HepG2 (cell line): ENCODE results near the gene USP28. TPM values are rescaled to one million over a fixed set of nuclear protein-coding genes. Genes with fewer than 3 reads are reported as not detected.

Experiments used
- ATAC-seq: fragments of 200-7000 bp; cut with Tn5 transposase; 3 replicates; pipeline ENCODE4 v1.9.1; 2020; ENCODE audit warnings: mild to moderate bottlenecking, moderate library complexity
- BruUV-seq: library from RNA; stranded (reverse); fragments of 400-500 nt; replicated peaks from 2 replicates; lab custom pipeline; 2021; lab: Mats Ljungman, UMichigan
- CTCF ChIA-PET: fragments of 300-600 bp; formaldehyde crosslinking; extraction: SDS; loops from one replicate; lab custom pipeline; 2021; ENCODE audit warnings: low total read pairs, inconsistent platforms, low intra/inter-chr PET ratio; lab: Yijun Ruan, JAX
- POLR2A ChIA-PET: fragments of 350-600 bp; sonication (Branson Sonifier 250); formaldehyde crosslinking; loops from one replicate; lab custom pipeline; 2020; ENCODE audit warnings: antibody characterized with exemption, inconsistent platforms; lab: Yijun Ruan, JAX
- DNase-seq: peaks from one replicate; pipeline ENCODE4 v3.0.0-alpha.2; 2015; ENCODE audit warnings: low spot score
- FAIRE-seq: peaks from 3 replicates; lab custom pipeline; 2011; peaks lifted over from hg19 to GRCh38; lab: Jason Lieb, UNC
- H2AFZ ChIP-seq: one replicate; pipeline ENCODE4 v1.6.1; 2011; ENCODE audit warnings: low read length, inconsistent platforms
- H3K27ac ChIP-seq: fragments of 300-600 bp; 3 replicates; pipeline ENCODE4 v1.8.0; 2011; ENCODE audit warnings: mixed run types, mild to moderate bottlenecking, mixed read lengths, low read length, inconsistent platforms; ENCODE audit not compliant: insufficient read depth; ENCODE audit errors: extremely low read length
- H3K27me3 ChIP-seq, 2 experiments: fragments of 200-600 bp in 1 of 2; 2 replicates in 1 of 2; 3 replicates in 1 of 2; pipeline versions ENCODE4 v1.6.0 to v1.8.0; 2011; ENCODE audit warnings: low read length in 2 of 2, mild to moderate bottlenecking in 2 of 2, moderate library complexity in 2 of 2, inconsistent platforms in 1 of 2; ENCODE audit not compliant: insufficient read depth in 2 of 2, control insufficient read depth in 1 of 2
- H3K36me3 ChIP-seq, 2 experiments: fragments of 200-600 bp in 1 of 2; replicated peaks in 1 of 2; 2 replicates in 1 of 2; 3 replicates in 1 of 2; pipeline versions ENCODE4 v1.5.1 to v1.8.0; 2011; ENCODE audit warnings: low read length in 2 of 2, inconsistent platforms in 1 of 2; ENCODE audit not compliant: insufficient read depth in 2 of 2, control insufficient read depth in 1 of 2
- H3K4me1 ChIP-seq: 2 replicates; pipeline ENCODE4 v1.5.1; 2012; ENCODE audit warnings: low read length, inconsistent platforms; ENCODE audit not compliant: insufficient read depth
- H3K4me2 ChIP-seq: 2 replicates; pipeline ENCODE4 v1.6.0; 2011; ENCODE audit warnings: low read depth, low read length, inconsistent platforms
- H3K4me3 ChIP-seq, 3 experiments: fragments of 200-600 bp in 1 of 3; sonication (generic), shearing (Covaris generic) in 1 of 3; replicated peaks in 1 of 3; 2 replicates each; pipeline ENCODE4 v1.5.1; 2011 to 2016; ENCODE audit warnings: low read length in 3 of 3, inconsistent platforms in 2 of 3, low read depth in 2 of 3, mild to moderate bottlenecking in 2 of 3, control low read depth in 1 of 3, mixed read lengths in 1 of 3; ENCODE audit not compliant: insufficient read depth in 1 of 3
- H3K79me2 ChIP-seq: one replicate; pipeline ENCODE4 v1.6.1; 2011; ENCODE audit warnings: low read length, inconsistent platforms; ENCODE audit not compliant: insufficient read depth
- H3K9ac ChIP-seq: 2 replicates; pipeline ENCODE4 v1.6.0; 2011; ENCODE audit warnings: mild to moderate bottlenecking, low read depth, low read length, inconsistent platforms; ENCODE audit not compliant: insufficient read depth
- H3K9me3 ChIP-seq: 2 replicates; pipeline ENCODE4 v1.5.1; 2012; ENCODE audit warnings: mild to moderate bottlenecking, low read length
- H4K20me1 ChIP-seq: 2 replicates; pipeline ENCODE4 v1.6.0; 2011; ENCODE audit warnings: inconsistent platforms, mild to moderate bottlenecking, low read length, moderate library complexity; ENCODE audit not compliant: insufficient read depth
- GPN1 ChIP-seq: sonication (generic); formaldehyde crosslinking; IDR thresholded peaks from 2 replicates; pipeline ENCODE4 v1.5.1; 2020; ENCODE audit warnings: missing genetic modification reagents, borderline replicate concordance
- HHEX ChIP-seq: IDR thresholded peaks from 2 replicates; pipeline ENCODE4 v1.6.1; 2016; ENCODE audit warnings: control low read depth
- MAFF ChIP-seq: IDR thresholded peaks from 2 replicates; pipeline ENCODE4 v1.6.1; 2011; ENCODE audit warnings: low read depth, low read length, improper control_type of control experiment
- MATR3 ChIP-seq: sonication (generic); formaldehyde crosslinking; IDR thresholded peaks from 2 replicates; pipeline ENCODE4 v1.4.0; 2020; ENCODE audit warnings: missing genetic modification reagents
- SMC3 ChIP-seq: IDR thresholded peaks from 2 replicates; pipeline ENCODE4 v1.6.1; 2011; ENCODE audit warnings: low read length, improper control_type of control experiment
- SYNCRIP ChIP-seq: fragments of 200-400 bp; formaldehyde crosslinking; IDR thresholded peaks from 2 replicates; pipeline ENCODE4 v1.6.1; 2018; ENCODE audit warnings: mild to moderate bottlenecking, low read depth, low read length; ENCODE audit not compliant: insufficient read depth
- ZBTB8A ChIP-seq: sonication (generic); formaldehyde crosslinking; IDR thresholded peaks from 2 replicates; pipeline ENCODE4 v1.4.0; 2020; ENCODE audit warnings: mild to moderate bottlenecking, low read depth, missing genetic modification reagents, borderline replicate concordance
- ZNF275 ChIP-seq: sonication (generic); formaldehyde crosslinking; IDR thresholded peaks from 2 replicates; pipeline ENCODE4 v1.8.0; 2022; ENCODE audit warnings: missing genetic modification reagents, mild to moderate bottlenecking, inconsistent platforms, borderline replicate concordance
- ZNF280D ChIP-seq: sonication (generic); formaldehyde crosslinking; IDR thresholded peaks from 2 replicates; pipeline ENCODE4 v1.5.1; 2020; ENCODE audit warnings: mild to moderate bottlenecking, missing genetic modification reagents
- ZNF468 ChIP-seq: sonication (generic); formaldehyde crosslinking; IDR thresholded peaks from 2 replicates; pipeline ENCODE4 v1.8.0; 2022; ENCODE audit warnings: mild to moderate bottlenecking, moderate library complexity, missing genetic modification reagents
- ZNF530 ChIP-seq: sonication (generic); formaldehyde crosslinking; IDR thresholded peaks from 2 replicates; pipeline ENCODE4 v1.5.0; 2020; ENCODE audit warnings: low read depth, mild to moderate bottlenecking, missing genetic modification reagents
- ZSCAN21 ChIP-seq: sonication (generic); formaldehyde crosslinking; IDR thresholded peaks from 2 replicates; pipeline ENCODE4 v1.8.0; 2022; ENCODE audit warnings: mild to moderate bottlenecking, missing genetic modification reagents, moderate library complexity, borderline replicate concordance
- WGBS: methylation state at CpG from one replicate; pipeline ENCODE4 v1.1.6; 2017; ENCODE audit warnings: low lambda C conversion rate; 5-methylcytosine and 5-hydroxymethylcytosine counted together
- in situ Hi-C: cut with HindIII; loops from 2 replicates; pipeline ENCODE4 v1.10.0; 2017; ENCODE audit warnings: low pct_unique_long_range_greater_than_20kb; ENCODE audit not compliant: extremely low pct_ligation_motif_present
- intact Hi-C: fragments of 100-400 bp; cut with micrococcal nuclease; formaldehyde crosslinking; loops from one replicate; pipeline ENCODE4 v1.10.0; 2022; ENCODE audit not compliant: unreplicated experiment
- polyA plus RNA-seq, 8 experiments: library from polyadenylated mRNA; depleted of rRNA in 3 of 8; stranded (reverse) in 7 of 8; unstranded in 1 of 8; fragments of >200 nt; fragmentation: Illumina TruSeq in 4 of 8; extraction: Trizol in 4 of 8; gene quantifications; 2 replicates each; pipeline versions ENCODE4 v1.2.1 to v1.2.3, GENCODE V29; 2011 to 2016; ENCODE audit warnings: low read depth in 4 of 8, missing spikeins in 1 of 8, mixed read lengths in 1 of 8; ENCODE audit not compliant: insufficient read depth in 1 of 8
- total RNA-seq, 5 experiments: library from RNA; depleted of rRNA; stranded (reverse); fragments of >200 nt; fragmentation: Illumina TruSeq; extraction: Trizol; gene quantifications; 2 replicates each; pipeline ENCODE4 v1.2.3, GENCODE V29; 2016; ENCODE audit warnings: low read depth in 1 of 5

Gene USP28
- total and polyA plus RNA-seq, 2 of the 13 experiments (the other 11 are each of a cell fraction or from before 2014, with no cell fraction given): 29.6 to 34.3 TPM

GRCh38 chr11:113847111-113847510, 28.3 kb downstream of the USP28 start:
- DNase-seq (no peak), FAIRE-seq (no peak)
- Histone ChIP-seq H3K4me3 (no peak overlapping the region), H4K20me1 (no peaks in the 10 kb centered on the region), H3K9me3 (no peaks in the 10 kb centered on the region), H3K4me2 (no peak overlapping the region), H3K27me3 (no peaks in the 10 kb centered on the region), H3K36me3 (peaks cover 5 to 33% of the 10 kb centered on the region in 2 experiments)
- CTCF ChIA-PET: no interaction called here
- BruUV-seq: no TSS peak
- no peak for TF ChIP-seq MATR3 (CRISPR knock-in tag)
- no peak for TF ChIP-seq ZSCAN21 (CRISPR knock-in tag)
- no peak for TF ChIP-seq SYNCRIP
- no peak for TF ChIP-seq SMC3
- no peak for TF ChIP-seq ZNF530
- TF ChIP-seq, all 625 proteins: peak for 0
- H3K79me2 ChIP-seq: no peaks in the 10 kb centered on the region
- in situ Hi-C loops (no loop called here), intact Hi-C loops (no loop called here)
- POLR2A ChIA-PET: no interaction called here
- H3K27ac ChIP-seq: no peak overlapping the region
- H2AFZ ChIP-seq: no peak overlapping the region
- H3K9ac ChIP-seq: no peak overlapping the region
- H3K4me1 ChIP-seq: no peaks in the 10 kb centered on the region
- 87% methylated on average over 6 of the region's 6 CpGs for WGBS
- ATAC-seq: no peak

- Histone ChIP-seq H3K36me3 (peaks cover 13 to 37% of the 10 kb centered on the region in 2 experiments), H3K9ac (no peak overlapping the region), H3K79me2 (no peaks in the 10 kb centered on the region), H3K4me1 (no peaks in the 10 kb centered on the region), H4K20me1 (no peaks in the 10 kb centered on the region), H3K4me3 (no peak overlapping the region), H3K4me2 (no peak overlapping the region), H3K27ac (no peak overlapping the region), H3K27me3 (no peaks in the 10 kb centered on the region), H3K9me3 (no peaks in the 10 kb centered on the region), H2AFZ (no peak overlapping the region)
- DNase-seq (no peak), ATAC-seq (no peak), FAIRE-seq (no peak)
- in situ Hi-C loops: no loop called here
- BruUV-seq: no TSS peak
- WGBS: 100% methylated on average over 1 of the region's 1 CpG
- CTCF ChIA-PET: no interaction called here
- intact Hi-C loops: no loop called here
- TF ChIP-seq ZBTB8A (CRISPR knock-in tag) (no peak), HHEX (no peak), ZNF275 (CRISPR knock-in tag) (no peak), ZNF468 (CRISPR knock-in tag) (no peak), MAFF (no peak), ZNF280D (CRISPR knock-in tag) (no peak), GPN1 (no peak)
- POLR2A ChIA-PET: no interaction called here
These were observed 33.7 kb downstream of the USP28 start for GRCh38 chr11:113841691-113842090.
